Measurements from ENCODE around the gene FERMT1.
"Not testable (repeated sequence)": the region's sequence is repeated elsewhere in the genome, so short reads cannot be mapped to it uniquely, and the experiment has no call there.

The FERMT1 gene

GRCh38 chr20:6069669-6070068 lies 53.2 kb downstream of the FERMT1 start:
- no peak for DNase-seq (ENCODE audit: low spot score)

- DNase-seq (ENCODE audit: low spot score), result no peak
Measured at GRCh38 chr20:6067763-6068318, 55.0 kb downstream of the FERMT1 start.

GRCh38 chr20:6066582-6066981 lies 56.2 kb downstream of the FERMT1 start:
- DNase-seq (ENCODE audit: low spot score), result no peak

- no peak for DNase-seq (ENCODE audit: low spot score)
Measured at GRCh38 chr20:6061544-6061943, 61.3 kb downstream of the FERMT1 start.

GRCh38 chr20:6060213-6060612 lies 62.6 kb downstream of the FERMT1 start:
- DNase-seq (ENCODE audit: low spot score), result no peak

GRCh38 chr20:6058684-6059295 lies 64.0 kb downstream of the FERMT1 start:
- no peak for DNase-seq (ENCODE audit: low spot score)

- DNase-seq (ENCODE audit: low spot score), result no peak
Measured at GRCh38 chr20:6057691-6058090, 65.1 kb downstream of the FERMT1 start.

- no peak for DNase-seq (ENCODE audit: low spot score)
Measured at GRCh38 chr20:6057139-6057538, 65.7 kb downstream of the FERMT1 start.

- DNase-seq (ENCODE audit: low spot score), result no peak
Measured at GRCh38 chr20:6055981-6056569, 66.8 kb downstream of the FERMT1 start.

GRCh38 chr20:6055161-6055783 lies 67.6 kb downstream of the FERMT1 start:
- no peak for DNase-seq (ENCODE audit: low spot score)

GRCh38 chr20:6054689-6055051 lies 68.2 kb downstream of the FERMT1 start:
- DNase-seq (ENCODE audit: low spot score), result not testable (repeated sequence)

GRCh38 chr20:6053776-6054688 lies 68.8 kb downstream of the FERMT1 start, which contains the start of gene LRRN4:
Gene LRRN4, minus strand, starts transcription at chr20:6054060. Its CDS starts 1,261 bp downstream, at chr20:6052799.
- no peak for DNase-seq (ENCODE audit: low spot score)

GRCh38 chr20:6053064-6053775 lies 69.6 kb downstream of the FERMT1 start:
- no peak for DNase-seq (ENCODE audit: low spot score)

GRCh38 chr20:6051505-6051904 lies 71.3 kb downstream of the FERMT1 start:
- DNase-seq (ENCODE audit: low spot score), result no peak

- no peak for DNase-seq (ENCODE audit: low spot score)
Measured at GRCh38 chr20:6048391-6048790, 74.4 kb downstream of the FERMT1 start.

- no peak for DNase-seq (ENCODE audit: low spot score)
Measured at GRCh38 chr20:6046432-6046831, 76.4 kb downstream of the FERMT1 start.

- DNase-seq (ENCODE audit: low spot score), result no peak
Measured at GRCh38 chr20:6045566-6045965, 77.3 kb downstream of the FERMT1 start.

GRCh38 chr20:6044115-6044514 lies 78.7 kb downstream of the FERMT1 start:
- DNase-seq (ENCODE audit: low spot score), result no peak

- DNase-seq (ENCODE audit: low spot score), result no peak
Measured at GRCh38 chr20:6041808-6042265, 81.0 kb downstream of the FERMT1 start.

- DNase-seq (ENCODE audit: low spot score), result no peak
Measured at GRCh38 chr20:6040958-6041807, 81.6 kb downstream of the FERMT1 start.

GRCh38 chr20:6040540-6040939 lies 82.3 kb downstream of the FERMT1 start:
- no peak for DNase-seq (ENCODE audit: low spot score)

Data from ecto neural progenitor cell (in vitro differentiated cells).